ENCODE data around the gene CCL11.

The CCL11 gene

DNA sequence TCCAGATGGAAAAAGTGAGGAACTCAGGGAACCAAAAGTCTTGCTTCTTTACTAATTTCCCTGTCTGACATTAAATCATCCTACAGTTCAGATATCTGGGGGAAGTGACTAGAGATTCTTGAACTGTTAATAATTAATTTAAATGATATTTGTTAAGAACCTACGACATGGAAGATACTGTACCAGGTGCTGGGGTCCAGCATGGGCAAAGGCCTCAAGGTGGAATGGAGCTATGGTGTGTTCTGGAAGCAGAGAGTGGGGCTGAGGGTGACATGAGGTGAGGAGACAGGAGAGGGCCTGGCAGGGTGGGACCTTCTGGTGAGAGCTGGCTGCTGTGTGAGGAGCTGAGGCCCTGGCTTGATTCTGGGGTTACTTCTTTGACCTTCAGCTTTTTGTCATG is 36.5 kb upstream of the CCL11 start:
- H3K27ac ChIP-seq (ENCODE audit: low read depth, low read length), result no peak overlapping the region
- no peak overlapping the region for H3K4ac ChIP-seq (ENCODE audit: low read depth, low read length)
- H3K79me2 ChIP-seq (ENCODE audit: control insufficient read depth, insufficient read depth, low read length), result no peaks in the 10 kb centered on the region
- H3K9ac ChIP-seq (ENCODE audit: low read length), result no peak overlapping the region
- H3K79me1 ChIP-seq (ENCODE audit: low read length), result no peaks in the 10 kb centered on the region
- no peak overlapping the region for H3K56ac ChIP-seq (ENCODE audit: low read length)
- DNase-seq, result no peak
- H3K36me3 ChIP-seq (ENCODE audit: control insufficient read depth, insufficient read depth, low read length), result no peaks in the 10 kb centered on the region
- no peak overlapping the region for H2BK120ac ChIP-seq (ENCODE audit: low read depth, low read length)
- no peak overlapping the region for H4K5ac ChIP-seq (ENCODE audit: low read length)
- H3K23ac ChIP-seq (ENCODE audit: low read length), result no peak overlapping the region
- H3K4me2 ChIP-seq (ENCODE audit: low read length), result no peak overlapping the region
- H3K4me1 ChIP-seq (ENCODE audit: control insufficient read depth, low read depth, low read length), result peaks cover 19% of the 10 kb centered on the region
- no peak overlapping the region for H2BK15ac ChIP-seq (replicated peaks; ENCODE audit: low read depth)
- H2AK5ac ChIP-seq (ENCODE audit: low read length), result no peak overlapping the region
- no peak overlapping the region for H3K4me3 ChIP-seq (ENCODE audit: low read length)
- H3K18ac ChIP-seq (ENCODE audit: low read length), result no peak overlapping the region
- no peak overlapping the region for H4K8ac ChIP-seq (ENCODE audit: low read depth, low read length)
- WGBS (ENCODE audit: extremely low coverage, insufficient coverage, low lambda C conversion rate), result no CpG with 5 or more reads among the region's 1 CpG
- H2BK5ac ChIP-seq (ENCODE audit: low read length), result no peak overlapping the region
- H3K27me3 ChIP-seq (ENCODE audit: insufficient read depth, low read length, poor library complexity), result no peaks in the 10 kb centered on the region

DNA sequence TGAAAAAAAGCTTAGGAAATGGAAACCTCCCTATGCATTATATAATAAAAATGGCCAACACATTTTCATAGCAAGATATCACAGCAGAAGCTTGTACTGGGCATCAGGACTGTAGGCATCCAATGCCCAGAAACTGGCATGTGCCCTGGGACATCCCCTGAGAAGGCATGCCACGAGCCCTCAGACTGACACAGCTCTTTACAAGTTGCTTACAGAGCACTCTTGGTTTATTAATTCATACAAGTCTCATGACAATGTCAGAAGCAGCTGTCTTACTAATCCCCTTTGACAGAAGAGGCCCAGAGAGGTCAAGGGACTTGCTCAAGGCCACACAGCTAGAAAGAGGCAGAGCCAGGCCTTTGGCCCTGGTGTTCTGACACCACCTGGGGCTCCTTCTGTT is 36.1 kb upstream of the CCL11 start:
- H3K79me1 ChIP-seq (ENCODE audit: low read length), result no peaks in the 10 kb centered on the region
- no peak overlapping the region for H4K8ac ChIP-seq (ENCODE audit: low read depth, low read length)
- no peaks in the 10 kb centered on the region for H3K36me3 ChIP-seq (ENCODE audit: control insufficient read depth, insufficient read depth, low read length)
- no peak for DNase-seq
- no peak overlapping the region for H3K23ac ChIP-seq (ENCODE audit: low read length)
- peaks cover 21% of the 10 kb centered on the region for H3K4me1 ChIP-seq (ENCODE audit: control insufficient read depth, low read depth, low read length)
- no peak overlapping the region for H2BK15ac ChIP-seq (replicated peaks; ENCODE audit: low read depth)
- no peak overlapping the region for H3K9ac ChIP-seq (ENCODE audit: low read length)
- H3K27ac ChIP-seq (ENCODE audit: low read depth, low read length), result no peak overlapping the region
- no peak overlapping the region for H2BK5ac ChIP-seq (ENCODE audit: low read length)
- no peak overlapping the region for H3K4me3 ChIP-seq (ENCODE audit: low read length)
- no peak overlapping the region for H2AK5ac ChIP-seq (ENCODE audit: low read length)
- no peaks in the 10 kb centered on the region for H3K79me2 ChIP-seq (ENCODE audit: control insufficient read depth, insufficient read depth, low read length)
- no peak overlapping the region for H2BK120ac ChIP-seq (ENCODE audit: low read depth, low read length)
- no peak overlapping the region for H4K5ac ChIP-seq (ENCODE audit: low read length)
- H3K56ac ChIP-seq (ENCODE audit: low read length), result no peak overlapping the region
- H3K4ac ChIP-seq (ENCODE audit: low read depth, low read length), result no peak overlapping the region
- no peak overlapping the region for H3K18ac ChIP-seq (ENCODE audit: low read length)
- H3K4me2 ChIP-seq (ENCODE audit: low read length), result no peak overlapping the region
- no CpG with 5 or more reads among the region's 1 CpG for WGBS (ENCODE audit: extremely low coverage, insufficient coverage, low lambda C conversion rate)
- no peaks in the 10 kb centered on the region for H3K27me3 ChIP-seq (ENCODE audit: insufficient read depth, low read length, poor library complexity)

DNA sequence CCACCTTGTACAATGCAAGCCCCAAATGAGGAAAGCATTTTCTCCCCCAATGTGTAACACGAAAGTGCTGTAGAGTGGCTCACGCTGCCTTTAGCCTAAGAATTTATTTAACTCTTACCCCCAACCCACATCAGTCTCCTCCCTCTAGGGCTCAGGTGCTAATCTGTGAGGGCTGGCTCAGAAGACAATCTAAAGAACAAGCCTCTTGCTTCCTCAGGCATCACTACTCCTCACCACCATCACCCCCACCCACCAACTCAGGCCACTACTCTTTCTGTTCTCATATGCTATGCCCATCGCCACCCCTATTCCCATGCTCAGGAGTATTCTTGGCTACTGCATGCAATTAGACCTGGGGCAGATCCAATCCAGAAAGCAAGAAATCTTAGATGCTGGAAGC is 34.4 kb upstream of the CCL11 start:
- no peaks in the 10 kb centered on the region for H3K79me1 ChIP-seq (ENCODE audit: low read length)
- H3K4ac ChIP-seq (ENCODE audit: low read depth, low read length), result no peak overlapping the region
- H3K4me2 ChIP-seq (ENCODE audit: low read length), result no peak overlapping the region
- no peaks in the 10 kb centered on the region for H3K27me3 ChIP-seq (ENCODE audit: insufficient read depth, low read length, poor library complexity)
- H4K8ac ChIP-seq (ENCODE audit: low read depth, low read length), result no peak overlapping the region
- no peak overlapping the region for H3K18ac ChIP-seq (ENCODE audit: low read length)
- H3K27ac ChIP-seq (ENCODE audit: low read depth, low read length), result no peak overlapping the region
- H3K56ac ChIP-seq (ENCODE audit: low read length), result peak overlapping the region; percentile 27
- no peak overlapping the region for H3K4me3 ChIP-seq (ENCODE audit: low read length)
- H3K23ac ChIP-seq (ENCODE audit: low read length), result no peak overlapping the region
- no CpG with 5 or more reads among the region's 3 CpGs for WGBS (ENCODE audit: extremely low coverage, insufficient coverage, low lambda C conversion rate)
- no peak overlapping the region for H2AK5ac ChIP-seq (ENCODE audit: low read length)
- H4K5ac ChIP-seq (ENCODE audit: low read length), result no peak overlapping the region
- H3K4me1 ChIP-seq (ENCODE audit: control insufficient read depth, low read depth, low read length), result peaks cover 30% of the 10 kb centered on the region
- H2BK120ac ChIP-seq (ENCODE audit: low read depth, low read length), result no peak overlapping the region
- peak overlapping the region; percentile 51 for H2BK5ac ChIP-seq (ENCODE audit: low read length)
- H2BK15ac ChIP-seq (replicated peaks; ENCODE audit: low read depth), result no peak overlapping the region
- H3K79me2 ChIP-seq (ENCODE audit: control insufficient read depth, insufficient read depth, low read length), result no peaks in the 10 kb centered on the region
- DNase-seq, result no peak
- no peak overlapping the region for H3K9ac ChIP-seq (ENCODE audit: low read length)
- H3K36me3 ChIP-seq (ENCODE audit: control insufficient read depth, insufficient read depth, low read length), result no peaks in the 10 kb centered on the region

DNA sequence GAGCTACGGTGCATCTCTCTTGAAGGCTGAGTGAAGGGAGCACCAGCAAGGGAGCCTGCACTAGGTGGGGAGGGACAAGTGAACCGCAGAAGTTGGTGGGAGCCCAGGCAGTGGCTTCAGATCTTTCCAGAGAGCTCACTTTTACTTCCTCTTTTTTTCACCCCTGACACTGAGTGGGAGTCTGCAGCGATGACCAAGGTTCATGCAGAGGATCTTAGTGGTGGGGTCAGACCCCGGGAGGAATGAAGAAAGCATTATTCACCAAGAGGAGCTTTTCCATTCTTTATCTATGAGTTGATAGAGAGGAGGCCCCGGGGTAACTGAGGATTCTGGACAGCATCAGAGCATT is 33.5 kb upstream of the CCL11 start:
- H3K18ac ChIP-seq (ENCODE audit: low read length), result peak overlapping the region; percentile 6
- H4K5ac ChIP-seq (ENCODE audit: low read length), result no peak overlapping the region
- H3K79me2 ChIP-seq (ENCODE audit: control insufficient read depth, insufficient read depth, low read length), result no peaks in the 10 kb centered on the region
- H3K9ac ChIP-seq (ENCODE audit: low read length), result no peak overlapping the region
- peak overlapping the region; percentile 78 for H3K4ac ChIP-seq (ENCODE audit: low read depth, low read length)
- H3K56ac ChIP-seq (ENCODE audit: low read length), result peak overlapping the region; percentile 44
- H3K4me1 ChIP-seq (ENCODE audit: control insufficient read depth, low read depth, low read length), result peaks cover 30% of the 10 kb centered on the region
- H3K27me3 ChIP-seq (ENCODE audit: insufficient read depth, low read length, poor library complexity), result no peaks in the 10 kb centered on the region
- H3K4me3 ChIP-seq (ENCODE audit: low read length), result no peak overlapping the region
- peak overlapping the region; percentile 95 for H2BK120ac ChIP-seq (ENCODE audit: low read depth, low read length)
- no peaks in the 10 kb centered on the region for H3K36me3 ChIP-seq (ENCODE audit: control insufficient read depth, insufficient read depth, low read length)
- peak overlapping the region; percentile 4 for H2BK15ac ChIP-seq (replicated peaks; ENCODE audit: low read depth)
- no peak overlapping the region for H2BK5ac ChIP-seq (ENCODE audit: low read length)
- no peak overlapping the region for H3K4me2 ChIP-seq (ENCODE audit: low read length)
- no peak overlapping the region for H3K23ac ChIP-seq (ENCODE audit: low read length)
- H3K79me1 ChIP-seq (ENCODE audit: low read length), result no peaks in the 10 kb centered on the region
- no CpG with 5 or more reads among the region's 5 CpGs for WGBS (ENCODE audit: extremely low coverage, insufficient coverage, low lambda C conversion rate)
- no peak for DNase-seq
- H3K27ac ChIP-seq (ENCODE audit: low read depth, low read length), result no peak overlapping the region
- no peak overlapping the region for H2AK5ac ChIP-seq (ENCODE audit: low read length)
- H4K8ac ChIP-seq (ENCODE audit: low read depth, low read length), result no peak overlapping the region

DNA sequence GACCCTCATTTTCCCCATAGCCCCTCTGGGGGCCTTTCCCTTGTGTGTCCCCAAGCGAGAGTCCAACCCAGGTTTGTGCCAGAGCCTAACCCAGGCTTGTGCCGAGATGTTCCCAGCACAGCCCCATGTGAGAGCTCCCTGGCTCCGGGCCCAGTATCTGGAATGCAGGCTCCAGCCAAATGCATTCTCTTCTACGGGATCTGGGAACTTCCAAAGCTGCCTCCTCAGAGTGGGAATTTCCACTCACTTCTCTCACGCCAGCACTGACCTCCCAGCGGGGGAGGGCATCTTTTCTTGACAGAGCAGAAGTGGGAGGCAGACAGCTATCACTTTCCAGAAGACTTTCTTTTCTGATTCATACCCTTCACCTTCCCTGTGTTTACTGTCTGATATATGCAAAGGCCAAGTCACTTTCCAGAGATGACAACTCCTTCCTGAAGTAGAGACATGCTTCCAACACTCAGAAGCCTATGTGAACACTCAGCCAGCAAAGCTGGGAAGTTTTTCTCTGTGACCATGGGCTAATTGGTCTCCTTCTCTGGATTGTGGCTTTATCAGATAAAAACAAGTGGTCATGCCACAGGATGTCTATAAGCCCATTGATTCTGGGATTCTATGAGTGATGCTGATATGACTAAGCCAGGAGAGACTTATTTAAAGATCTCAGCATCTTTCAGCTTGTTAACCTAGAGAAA is 33.0 kb upstream of the CCL11 start:
- Histone ChIP-seq H3K23ac (ENCODE audit: low read length) (no peak overlapping the region), H2AK5ac (ENCODE audit: low read length) (no peak overlapping the region), H2BK120ac (ENCODE audit: low read depth, low read length) (peak overlapping the region; percentile 95), H3K79me2 (ENCODE audit: control insufficient read depth, insufficient read depth, low read length) (no peaks in the 10 kb centered on the region), H3K9ac (ENCODE audit: low read length) (no peak overlapping the region), H3K4me2 (ENCODE audit: low read length) (no peak overlapping the region), H3K56ac (ENCODE audit: low read length) (peak overlapping the region; percentile 44), H2BK15ac (replicated peaks; ENCODE audit: low read depth) (no peak overlapping the region), H3K4me3 (ENCODE audit: low read length) (no peak overlapping the region), H3K27me3 (ENCODE audit: insufficient read depth, low read length, poor library complexity) (no peaks in the 10 kb centered on the region), H3K4ac (ENCODE audit: low read depth, low read length) (peak overlapping the region; percentile 78), H4K8ac (ENCODE audit: low read depth, low read length) (no peak overlapping the region), H3K18ac (ENCODE audit: low read length) (peak overlapping the region; percentile 6), H3K27ac (ENCODE audit: low read depth, low read length) (no peak overlapping the region), H3K36me3 (ENCODE audit: control insufficient read depth, insufficient read depth, low read length) (no peaks in the 10 kb centered on the region), H3K79me1 (ENCODE audit: low read length) (no peaks in the 10 kb centered on the region), H3K4me1 (ENCODE audit: control insufficient read depth, low read depth, low read length) (peaks cover 30% of the 10 kb centered on the region), H4K5ac (ENCODE audit: low read length) (no peak overlapping the region), H2BK5ac (ENCODE audit: low read length) (no peak overlapping the region)
- DNase-seq, result peak; percentile 56
- no CpG with 5 or more reads among the region's 6 CpGs for WGBS (ENCODE audit: extremely low coverage, insufficient coverage, low lambda C conversion rate)

DNA sequence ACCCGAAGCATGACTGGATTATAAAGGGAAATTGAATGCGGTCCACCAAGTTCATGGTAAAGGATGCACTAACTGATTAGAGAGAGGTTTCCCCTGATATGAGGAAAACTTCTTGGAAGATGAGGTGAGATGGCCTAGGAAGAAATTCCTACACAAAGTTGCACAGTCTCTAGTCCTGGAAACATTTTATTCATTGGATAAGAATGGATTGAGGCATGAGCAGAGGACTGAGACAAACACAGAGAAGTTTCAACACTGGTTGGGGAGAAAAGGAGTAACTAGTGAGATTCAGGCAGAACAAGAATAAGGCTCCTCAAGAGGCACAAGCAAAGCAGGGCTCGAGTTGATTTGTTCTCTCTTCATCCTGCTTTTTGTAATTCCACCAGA is 32.4 kb upstream of the CCL11 start:
- WGBS (ENCODE audit: extremely low coverage, insufficient coverage, low lambda C conversion rate), result no CpG with 5 or more reads among the region's 3 CpGs
- peaks cover 30% of the 10 kb centered on the region for H3K4me1 ChIP-seq (ENCODE audit: control insufficient read depth, low read depth, low read length)

More for the DNA sequence above, 32.4 kb upstream of the CCL11 start:
- DNase-seq, result no peak
- no peaks in the 10 kb centered on the region for H3K36me3 ChIP-seq (ENCODE audit: control insufficient read depth, insufficient read depth, low read length)
- no peak overlapping the region for H3K9ac ChIP-seq (ENCODE audit: low read length)
- H3K27me3 ChIP-seq (ENCODE audit: insufficient read depth, low read length, poor library complexity), result no peaks in the 10 kb centered on the region
- H4K8ac ChIP-seq (ENCODE audit: low read depth, low read length), result no peak overlapping the region
- H3K56ac ChIP-seq (ENCODE audit: low read length), result no peak overlapping the region
- no peak overlapping the region for H2BK5ac ChIP-seq (ENCODE audit: low read length)
- no peak overlapping the region for H4K5ac ChIP-seq (ENCODE audit: low read length)
- no peak overlapping the region for H3K4me2 ChIP-seq (ENCODE audit: low read length)
- H3K4me3 ChIP-seq (ENCODE audit: low read length), result no peak overlapping the region
- peak overlapping the region; percentile 64 for H3K18ac ChIP-seq (ENCODE audit: low read length)
- no peak overlapping the region for H3K27ac ChIP-seq (ENCODE audit: low read depth, low read length)
- peak overlapping the region; percentile 46 for H2BK15ac ChIP-seq (replicated peaks; ENCODE audit: low read depth)
- H3K79me1 ChIP-seq (ENCODE audit: low read length), result no peaks in the 10 kb centered on the region
- H2BK120ac ChIP-seq (ENCODE audit: low read depth, low read length), result peak overlapping the region; percentile 35
- H3K4ac ChIP-seq (ENCODE audit: low read depth, low read length), result peak overlapping the region; percentile 58
- no peak overlapping the region for H2AK5ac ChIP-seq (ENCODE audit: low read length)
- no peak overlapping the region for H3K23ac ChIP-seq (ENCODE audit: low read length)
- no peaks in the 10 kb centered on the region for H3K79me2 ChIP-seq (ENCODE audit: control insufficient read depth, insufficient read depth, low read length)
